ENCODE results near the gene TAC4.

GRCh38 chr17:49815761-49816281, 32.0 kb downstream of the TAC4 start:
- TF ChIP-seq CTCF (IDR thresholded peaks at IDR 0.05; ENCODE audit: insufficient read depth, low read length, poor library complexity, severe bottlenecking) (no peak), EZH2phosphoT487 (conservative IDR thresholded peaks at IDR 0.05; ENCODE audit: low read length) (no peak)

Measured in SU-DHL-6 (cell line).